SK-N-SH treated with all-trans-retinoic acid at 6 μM for 48 hours (cell line): ENCODE data around the gene B3GALT5.

Experiments
- CSDC2 ChIP-seq: fragments of 250-450 bp; sonication (Bioruptor Pico); IDR thresholded peaks from 2 replicates; pipeline ENCODE4 v1.5.0; 2020; ENCODE audit warnings: mild to moderate bottlenecking, moderate library complexity
- ISL1 ChIP-seq: fragments of 250-450 bp; sonication (Bioruptor Pico); IDR thresholded peaks from 2 replicates; pipeline ENCODE4 v2.1.2; 2022; ENCODE audit warnings: mild to moderate bottlenecking, moderate library complexity
- SNAI2 ChIP-seq: fragments of 250-450 bp; sonication (Bioruptor Pico); IDR thresholded peaks from 2 replicates; pipeline ENCODE4 v1.5.0; 2020; ENCODE audit warnings: mild to moderate bottlenecking, moderate library complexity
- TCF4 ChIP-seq: fragments of 250-450 bp; sonication (Bioruptor Pico); IDR thresholded peaks from 2 replicates; pipeline ENCODE4 v1.8.0; 2021; ENCODE audit warnings: mild to moderate bottlenecking, moderate library complexity, borderline replicate concordance
- ZNF565 ChIP-seq: fragments of 450-650 bp; formaldehyde crosslinking; conservative IDR thresholded peaks from 2 replicates; pipeline ENCODE4 v1.5.0; 2020; ENCODE audit warnings: low read depth, mild to moderate bottlenecking, moderate library complexity

DNA sequence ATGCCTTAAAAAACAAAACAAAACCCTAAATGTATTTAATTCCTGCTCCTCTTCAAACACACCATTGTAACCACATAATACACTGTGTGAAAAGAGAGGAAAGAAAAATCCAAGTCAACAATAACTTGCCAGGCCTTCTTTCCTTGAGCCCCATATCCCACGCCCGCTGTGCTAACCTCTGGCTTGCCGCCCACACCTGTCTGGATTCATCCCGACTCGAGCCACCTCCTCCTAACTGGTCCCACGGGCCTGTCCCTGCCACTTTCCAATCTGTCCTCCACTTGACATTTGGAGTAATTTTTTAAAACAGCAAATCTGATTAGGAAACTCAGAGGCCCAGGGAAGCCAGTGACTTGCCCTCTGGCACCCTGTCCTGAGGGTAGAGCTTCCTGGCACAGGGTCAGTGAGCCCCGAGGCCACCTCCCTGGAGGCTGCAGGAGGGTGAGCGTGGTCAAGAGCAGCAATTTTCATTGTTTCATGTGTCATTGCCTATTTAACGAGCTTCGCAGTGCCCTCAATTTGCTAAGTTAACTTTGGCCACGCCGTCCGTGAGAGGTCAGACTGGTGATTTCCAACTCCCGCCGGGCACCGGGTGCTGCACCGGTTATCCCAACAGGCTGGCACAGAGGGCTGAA, 54.1 kb downstream of the B3GALT5 start:
- TF ChIP-seq ISL1 (CRISPR knock-in tag) (no peak), TCF4 (CRISPR knock-in tag) (no peak), ZNF565 (CRISPR knock-in tag) (no peak), CSDC2 (CRISPR knock-in tag) (no peak), SNAI2 (CRISPR knock-in tag) (no peak)
